ENCODE results near the gene MRS2. TPM values are rescaled to one million over a fixed set of nuclear protein-coding genes. Genes with fewer than 3 reads are reported as not detected.
"Not testable (repeated sequence)": the region's sequence is repeated elsewhere in the genome, so short reads cannot be mapped to it uniquely, and the experiment has no call there.

Gene MRS2
- polyA plus RNA-seq, 1 donor from 2014 or later: 47.9 TPM

GRCh38 chr6:24397631-24398030, 5.1 kb upstream of the MRS2 start:
- H3K9me2 ChIP-seq (ENCODE audit: insufficient read depth, low read length): no peaks in the 10 kb centered on the region
- no peak overlapping the region for H3K4me3 ChIP-seq (ENCODE audit: low read length)
- no peak overlapping the region for H3K4me2 ChIP-seq (ENCODE audit: low read length)
- H2AFZ ChIP-seq (ENCODE audit: low read depth, low read length): no peak overlapping the region
- no peaks in the 10 kb centered on the region for H4K20me1 ChIP-seq (ENCODE audit: insufficient read depth)
- no peak overlapping the region for H3K9ac ChIP-seq (ENCODE audit: low read length)
- no peaks in the 10 kb centered on the region for H3K9me3 ChIP-seq (ENCODE audit: low read length)
- H3K27me3 ChIP-seq (ENCODE audit: insufficient read depth, low read depth, low read length): no peaks in the 10 kb centered on the region
- H3F3A ChIP-seq (ENCODE audit: insufficient read depth, low read length, poor library complexity, severe bottlenecking): no peaks in the 10 kb centered on the region
- no peak overlapping the region for H3K27ac ChIP-seq (ENCODE audit: low read length)
- H3K36me3 ChIP-seq (ENCODE audit: insufficient read depth, low read length): no peaks in the 10 kb centered on the region
- no peak for TF ChIP-seq EZH2 (IDR thresholded peaks at IDR 0.05; ENCODE audit: borderline replicate concordance, insufficient read depth, low read length, poor library complexity, severe bottlenecking)
- TF ChIP-seq SMC3 (conservative IDR thresholded peaks at IDR 0.05; ENCODE audit: poor library complexity): no peak
- no peak for TF ChIP-seq POLR2AphosphoS5 (IDR thresholded peaks at IDR 0.05)
- no peak for TF ChIP-seq EP300 (conservative IDR thresholded peaks at IDR 0.05; ENCODE audit: poor library complexity, severe bottlenecking)
- no peak for TF ChIP-seq MXI1 (conservative IDR thresholded peaks at IDR 0.05; ENCODE audit: poor library complexity, severe bottlenecking)
- TF ChIP-seq, protein P1, sequence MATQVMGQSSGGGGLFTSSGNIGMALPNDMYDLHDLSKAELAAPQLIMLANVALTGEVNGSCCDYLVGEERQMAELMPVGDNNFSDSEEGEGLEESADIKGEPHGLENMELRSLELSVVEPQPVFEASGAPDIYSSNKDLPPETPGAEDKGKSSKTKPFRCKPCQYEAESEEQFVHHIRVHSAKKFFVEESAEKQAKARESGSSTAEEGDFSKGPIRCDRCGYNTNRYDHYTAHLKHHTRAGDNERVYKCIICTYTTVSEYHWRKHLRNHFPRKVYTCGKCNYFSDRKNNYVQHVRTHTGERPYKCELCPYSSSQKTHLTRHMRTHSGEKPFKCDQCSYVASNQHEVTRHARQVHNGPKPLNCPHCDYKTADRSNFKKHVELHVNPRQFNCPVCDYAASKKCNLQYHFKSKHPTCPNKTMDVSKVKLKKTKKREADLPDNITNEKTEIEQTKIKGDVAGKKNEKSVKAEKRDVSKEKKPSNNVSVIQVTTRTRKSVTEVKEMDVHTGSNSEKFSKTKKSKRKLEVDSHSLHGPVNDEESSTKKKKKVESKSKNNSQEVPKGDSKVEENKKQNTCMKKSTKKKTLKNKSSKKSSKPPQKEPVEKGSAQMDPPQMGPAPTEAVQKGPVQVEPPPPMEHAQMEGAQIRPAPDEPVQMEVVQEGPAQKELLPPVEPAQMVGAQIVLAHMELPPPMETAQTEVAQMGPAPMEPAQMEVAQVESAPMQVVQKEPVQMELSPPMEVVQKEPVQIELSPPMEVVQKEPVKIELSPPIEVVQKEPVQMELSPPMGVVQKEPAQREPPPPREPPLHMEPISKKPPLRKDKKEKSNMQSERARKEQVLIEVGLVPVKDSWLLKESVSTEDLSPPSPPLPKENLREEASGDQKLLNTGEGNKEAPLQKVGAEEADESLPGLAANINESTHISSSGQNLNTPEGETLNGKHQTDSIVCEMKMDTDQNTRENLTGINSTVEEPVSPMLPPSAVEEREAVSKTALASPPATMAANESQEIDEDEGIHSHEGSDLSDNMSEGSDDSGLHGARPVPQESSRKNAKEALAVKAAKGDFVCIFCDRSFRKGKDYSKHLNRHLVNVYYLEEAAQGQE (IDR thresholded peaks at IDR 0.05; ENCODE audit: borderline replicate concordance): no peak
- TF ChIP-seq RAD21 (conservative IDR thresholded peaks at IDR 0.05): no peak
- TF ChIP-seq, protein P2, sequence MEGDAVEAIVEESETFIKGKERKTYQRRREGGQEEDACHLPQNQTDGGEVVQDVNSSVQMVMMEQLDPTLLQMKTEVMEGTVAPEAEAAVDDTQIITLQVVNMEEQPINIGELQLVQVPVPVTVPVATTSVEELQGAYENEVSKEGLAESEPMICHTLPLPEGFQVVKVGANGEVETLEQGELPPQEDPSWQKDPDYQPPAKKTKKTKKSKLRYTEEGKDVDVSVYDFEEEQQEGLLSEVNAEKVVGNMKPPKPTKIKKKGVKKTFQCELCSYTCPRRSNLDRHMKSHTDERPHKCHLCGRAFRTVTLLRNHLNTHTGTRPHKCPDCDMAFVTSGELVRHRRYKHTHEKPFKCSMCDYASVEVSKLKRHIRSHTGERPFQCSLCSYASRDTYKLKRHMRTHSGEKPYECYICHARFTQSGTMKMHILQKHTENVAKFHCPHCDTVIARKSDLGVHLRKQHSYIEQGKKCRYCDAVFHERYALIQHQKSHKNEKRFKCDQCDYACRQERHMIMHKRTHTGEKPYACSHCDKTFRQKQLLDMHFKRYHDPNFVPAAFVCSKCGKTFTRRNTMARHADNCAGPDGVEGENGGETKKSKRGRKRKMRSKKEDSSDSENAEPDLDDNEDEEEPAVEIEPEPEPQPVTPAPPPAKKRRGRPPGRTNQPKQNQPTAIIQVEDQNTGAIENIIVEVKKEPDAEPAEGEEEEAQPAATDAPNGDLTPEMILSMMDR (IDR thresholded peaks at IDR 0.05; ENCODE audit: poor library complexity, severe bottlenecking): no peak
- no peak for TF ChIP-seq TAF1 (IDR thresholded peaks at IDR 0.05; ENCODE audit: low read depth)
- no peaks in the 10 kb centered on the region for H3K79me2 ChIP-seq (replicated peaks; ENCODE audit: insufficient read depth, low read length)

DNA sequence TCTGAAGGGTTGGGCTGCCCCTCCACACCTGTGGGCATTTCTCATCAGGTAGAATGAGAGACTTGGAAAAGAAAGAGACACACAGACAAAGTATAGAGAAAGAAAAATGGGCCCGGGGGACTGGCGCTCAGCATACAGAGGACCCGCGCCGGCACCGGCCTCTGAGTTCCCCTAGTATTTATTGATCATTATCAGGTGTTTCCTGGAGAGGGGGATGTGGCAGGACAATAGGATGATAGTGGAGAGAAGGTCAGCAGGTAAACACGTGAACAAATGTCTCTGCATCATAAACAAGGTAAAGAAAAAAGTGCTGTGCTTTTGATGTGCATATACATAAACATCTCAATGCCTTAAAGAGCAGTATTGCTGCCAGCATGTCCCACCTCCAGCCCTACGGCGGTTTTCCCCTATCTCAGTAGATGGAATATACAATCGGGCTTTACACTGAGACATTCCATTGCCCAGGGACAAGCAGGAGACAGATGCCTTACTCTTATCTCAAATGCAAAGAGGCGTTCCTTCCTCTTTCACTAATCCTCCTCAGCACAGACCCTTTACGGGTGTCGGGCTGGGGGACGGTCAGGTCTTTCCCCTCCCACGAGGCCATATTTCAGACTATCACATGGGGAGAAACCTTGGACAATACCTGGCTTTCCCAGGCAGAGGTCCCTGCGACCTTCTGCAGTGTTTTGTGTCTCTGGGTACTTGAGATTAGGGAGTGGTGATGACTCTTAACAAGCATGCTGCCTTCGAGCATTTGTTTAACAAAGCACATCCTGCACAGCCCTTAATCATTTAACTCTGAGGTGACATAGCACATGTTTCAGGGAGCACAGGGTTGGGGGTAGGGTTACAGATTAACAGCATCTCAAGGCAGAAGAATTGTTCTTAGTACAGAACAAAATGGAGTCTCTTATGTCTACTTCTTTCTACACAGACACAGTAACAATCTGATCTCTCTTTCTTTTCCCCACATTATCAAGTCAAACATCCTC, 2.4 kb upstream of the MRS2 start:
- H3K79me2 ChIP-seq (replicated peaks; ENCODE audit: insufficient read depth, low read length): peaks cover 20% of the 10 kb centered on the region
- not testable (repeated sequence) for H3F3A ChIP-seq (ENCODE audit: insufficient read depth, low read length, poor library complexity, severe bottlenecking); H3K27ac ChIP-seq (ENCODE audit: low read length); H2AFZ ChIP-seq (ENCODE audit: low read depth, low read length); H3K4me3 ChIP-seq (ENCODE audit: low read length); H3K27me3 ChIP-seq (ENCODE audit: insufficient read depth, low read depth, low read length); H4K20me1 ChIP-seq (ENCODE audit: insufficient read depth); H3K36me3 ChIP-seq (ENCODE audit: insufficient read depth, low read length); H3K4me2 ChIP-seq (ENCODE audit: low read length); H3K9me2 ChIP-seq (ENCODE audit: insufficient read depth, low read length); H3K9ac ChIP-seq (ENCODE audit: low read length); H3K9me3 ChIP-seq (ENCODE audit: low read length)
